ENCODE data around the gene DCAKD. TPM values are rescaled to one million over a fixed set of nuclear protein-coding genes. Genes with fewer than 3 reads are reported as not detected.

The DCAKD gene, protein sequence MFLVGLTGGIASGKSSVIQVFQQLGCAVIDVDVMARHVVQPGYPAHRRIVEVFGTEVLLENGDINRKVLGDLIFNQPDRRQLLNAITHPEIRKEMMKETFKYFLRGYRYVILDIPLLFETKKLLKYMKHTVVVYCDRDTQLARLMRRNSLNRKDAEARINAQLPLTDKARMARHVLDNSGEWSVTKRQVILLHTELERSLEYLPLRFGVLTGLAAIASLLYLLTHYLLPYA
- polyA plus RNA-seq: 26.3 TPM
- long read RNA-seq, donor 1, partial matches to known transcripts: 0 of 4 reads
- long read RNA-seq, donor 1, other reads (novel, unspliced or antisense): 0 of 4 reads
- long read RNA-seq, donor 2, partial matches to known transcripts: 0 of 3 reads
- long read RNA-seq, donor 2, other reads (novel, unspliced or antisense): 0 of 3 reads
- long read RNA-seq, donor 3: 0 reads
- long read RNA-seq, donor 4, partial matches to known transcripts: 0 of 3 reads
- long read RNA-seq, donor 4, other reads (novel, unspliced or antisense): 0 of 3 reads
- long read RNA-seq, donor 5, partial matches to known transcripts: 0 of 6 reads
- long read RNA-seq, donor 5, other reads (novel, unspliced or antisense): 0 of 6 reads
- long read RNA-seq, donor 6, partial matches to known transcripts: 0 of 8 reads
- long read RNA-seq, donor 6, other reads (novel, unspliced or antisense): 0 of 8 reads
- long read RNA-seq, donor 7, transcript DCAKD-208 (5 exons, 2,054 nt): major isoform, 5 of 10 reads
- long read RNA-seq, donor 7, partial matches to known transcripts: 0 of 10 reads
- long read RNA-seq, donor 7, other reads (novel, unspliced or antisense): 0 of 10 reads
- long read RNA-seq, donor 8, transcript DCAKD-205 (5 exons, 990 nt): minor isoform, 5 of 13 reads
- long read RNA-seq, donor 8, transcript DCAKD-202 (5 exons, 2,030 nt): major isoform, 7 of 13 reads
- long read RNA-seq, donor 8, partial matches to known transcripts: 0 of 13 reads
- long read RNA-seq, donor 8, other reads (novel, unspliced or antisense): 0 of 13 reads
- long read RNA-seq, donor 9, transcript DCAKD-202 (5 exons, 2,030 nt): major isoform, 5 of 9 reads
- long read RNA-seq, donor 9, partial matches to known transcripts: 0 of 9 reads
- long read RNA-seq, donor 9, other reads (novel, unspliced or antisense): 0 of 9 reads
- long read RNA-seq, donor 10, partial matches to known transcripts: 0 of 2 reads
- long read RNA-seq, donor 10, other reads (novel, unspliced or antisense): 0 of 2 reads
- long read RNA-seq, donor 11, partial matches to known transcripts: 0 of 6 reads
- long read RNA-seq, donor 11, other reads (novel, unspliced or antisense): 0 of 6 reads

DNA sequence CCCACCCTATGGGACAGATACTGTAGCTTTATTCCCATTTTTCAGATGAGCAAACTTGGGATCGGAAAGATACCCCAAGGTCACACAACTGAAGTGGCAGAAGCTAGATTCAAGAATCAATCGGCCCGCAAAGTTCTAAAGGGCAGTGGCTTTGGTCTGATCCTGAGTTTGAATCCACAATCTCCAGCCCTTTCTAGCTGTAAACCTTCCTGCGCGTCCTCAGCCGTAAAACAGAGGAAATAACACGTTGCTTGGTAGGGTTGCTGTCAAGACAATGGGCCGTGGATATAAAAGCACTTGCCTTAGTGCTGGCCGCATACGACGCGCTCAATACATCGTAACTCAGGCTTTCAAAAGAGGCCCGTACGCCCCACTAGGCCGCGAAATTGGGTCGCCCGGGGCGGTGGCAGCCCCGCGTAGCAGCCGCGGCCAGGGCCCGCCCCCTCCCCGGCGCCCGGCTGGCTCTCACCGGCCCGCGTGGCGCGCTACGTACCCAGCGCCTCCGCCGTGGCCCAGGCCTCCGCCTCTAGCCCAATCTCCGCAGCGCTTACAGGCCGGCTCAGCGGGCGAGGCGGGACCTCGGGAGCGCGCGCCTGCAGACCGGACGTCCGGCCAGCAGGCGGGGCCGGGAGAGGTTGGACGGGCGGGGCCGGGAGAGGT, at the start of gene DCAKD:
Gene DCAKD (minus strand): TSS at position 573 of the 660 bp plus-strand sequence. CDS start 16,747 bp downstream, outside the sequence.
- no CpG with 5 or more reads among the region's 56 CpGs for WGBS (ENCODE audit: insufficient coverage, low lambda C conversion rate)
- peak within 1 kb of the TSS; percentile 96 for H3K27ac ChIP-seq (ENCODE audit: low read length)

DNA sequence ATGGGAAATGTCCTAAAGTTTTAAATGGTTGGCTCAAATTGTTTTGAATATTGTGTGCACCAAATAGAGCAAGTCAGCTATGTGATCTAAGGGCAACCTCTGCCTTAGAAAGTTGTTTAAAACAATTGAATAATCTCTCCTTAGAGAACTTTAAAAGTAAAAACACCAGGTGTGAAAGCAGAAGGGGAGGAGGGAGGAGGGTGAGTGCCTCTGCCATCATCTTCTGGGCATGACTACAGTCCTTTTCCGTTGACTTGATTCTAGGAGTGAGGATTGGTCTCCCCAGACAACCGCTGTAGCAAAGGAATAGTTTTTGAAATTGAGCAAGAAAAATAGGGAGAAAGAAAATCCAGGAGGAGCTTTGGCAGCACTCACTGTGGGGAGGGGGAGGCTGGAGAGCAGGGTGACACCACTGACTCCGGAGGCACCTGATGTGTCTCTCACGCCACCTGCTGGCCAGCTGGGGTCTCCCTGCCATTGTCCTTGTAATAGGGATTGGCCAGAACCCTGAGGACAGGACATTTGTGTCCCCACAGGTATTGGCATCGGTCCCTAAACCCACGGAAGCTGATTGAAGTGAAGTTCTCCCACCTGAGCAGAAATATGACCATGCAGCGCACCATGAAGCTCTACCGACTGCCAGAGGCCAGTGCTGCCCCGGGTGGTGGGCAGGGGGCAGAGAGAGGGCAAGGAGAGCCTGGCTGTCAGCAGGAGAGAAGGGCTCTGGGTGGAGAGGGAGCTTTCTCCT, 47.6 kb upstream of the DCAKD start:
- H3K9me3 ChIP-seq (ENCODE audit: control insufficient read depth, low read depth, low read length): no peaks in the 10 kb centered on the region
- no peak overlapping the region for H3K4me3 ChIP-seq (ENCODE audit: low read length)
- H3K27ac ChIP-seq (ENCODE audit: low read length): no peak overlapping the region
- 29% methylated on average over 1 of the region's 9 CpGs for WGBS (ENCODE audit: insufficient coverage, low lambda C conversion rate)
- peaks cover 85% of the 10 kb centered on the region for H3K36me3 ChIP-seq (ENCODE audit: control insufficient read depth, insufficient read depth, low read length)
- no peaks in the 10 kb centered on the region for H3K27me3 ChIP-seq (ENCODE audit: control insufficient read depth, insufficient read depth, low read length)
- DNase-seq: peak; percentile 67 to 68
- no peaks in the 10 kb centered on the region for H3K4me1 ChIP-seq (ENCODE audit: control insufficient read depth, insufficient read depth, low read length)

More for the DNA sequence above, at the start of gene DCAKD:
- H3K9me3 ChIP-seq (ENCODE audit: control insufficient read depth, low read depth, low read length): no peaks in the 10 kb centered on the region
- H3K36me3 ChIP-seq (ENCODE audit: control insufficient read depth, insufficient read depth, low read length): no peaks in the 10 kb centered on the region
- peak within 1 kb of the TSS; percentile 74 for H3K4me3 ChIP-seq (ENCODE audit: low read length)
- peak; percentile 96 to 97 for DNase-seq
- no peaks in the 10 kb centered on the region for H3K27me3 ChIP-seq (ENCODE audit: control insufficient read depth, insufficient read depth, low read length)
- H3K4me1 ChIP-seq (ENCODE audit: control insufficient read depth, insufficient read depth, low read length): peaks cover 3% of the 10 kb centered on the region

DNA sequence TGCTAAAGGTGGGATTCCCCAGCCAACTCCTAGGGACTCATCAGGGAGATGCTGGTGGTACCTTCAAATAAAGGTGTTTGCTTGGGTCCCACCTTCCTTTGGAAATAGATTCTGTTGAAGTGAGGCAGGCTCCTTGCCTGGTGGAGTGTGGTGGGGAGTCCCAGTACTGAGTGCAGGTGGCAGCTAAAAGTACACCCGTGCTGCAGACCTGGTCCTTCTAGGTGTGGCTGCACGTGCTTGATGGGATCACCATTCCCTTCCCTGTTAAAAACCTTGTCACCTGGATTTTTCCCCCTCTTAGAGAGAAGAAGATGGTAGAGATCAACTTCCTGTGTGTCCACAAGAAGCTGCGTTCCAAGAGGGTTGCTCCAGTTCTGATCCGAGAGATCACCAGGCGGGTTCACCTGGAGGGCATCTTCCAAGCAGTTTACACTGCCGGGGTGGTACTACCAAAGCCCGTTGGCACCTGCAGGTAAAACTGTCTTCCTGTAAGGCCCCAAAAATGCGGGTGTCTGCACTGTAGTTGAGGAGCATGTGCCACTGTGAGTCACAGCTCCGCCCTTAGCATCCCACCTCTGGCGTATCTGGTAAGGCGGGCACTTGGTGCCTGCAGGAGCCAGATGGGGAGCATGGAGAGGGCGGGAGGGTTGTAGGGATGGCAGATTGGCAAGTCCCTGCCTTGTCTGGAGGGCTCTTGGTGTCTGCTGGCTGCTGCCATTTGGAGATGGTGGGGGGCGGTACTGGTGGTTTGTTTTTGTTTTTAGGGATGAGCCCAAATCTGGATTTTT, 46.8 kb upstream of the DCAKD start:
- H3K9me3 ChIP-seq (ENCODE audit: control insufficient read depth, low read depth, low read length): no peaks in the 10 kb centered on the region
- H3K27ac ChIP-seq (ENCODE audit: low read length): no peak overlapping the region
- WGBS (ENCODE audit: insufficient coverage, low lambda C conversion rate): no CpG with 5 or more reads among the region's 13 CpGs
- no peak for DNase-seq
- H3K36me3 ChIP-seq (ENCODE audit: control insufficient read depth, insufficient read depth, low read length): peaks cover 85% of the 10 kb centered on the region
- no peak overlapping the region for H3K4me3 ChIP-seq (ENCODE audit: low read length)
- no peaks in the 10 kb centered on the region for H3K4me1 ChIP-seq (ENCODE audit: control insufficient read depth, insufficient read depth, low read length)
- no peaks in the 10 kb centered on the region for H3K27me3 ChIP-seq (ENCODE audit: control insufficient read depth, insufficient read depth, low read length)

DNA sequence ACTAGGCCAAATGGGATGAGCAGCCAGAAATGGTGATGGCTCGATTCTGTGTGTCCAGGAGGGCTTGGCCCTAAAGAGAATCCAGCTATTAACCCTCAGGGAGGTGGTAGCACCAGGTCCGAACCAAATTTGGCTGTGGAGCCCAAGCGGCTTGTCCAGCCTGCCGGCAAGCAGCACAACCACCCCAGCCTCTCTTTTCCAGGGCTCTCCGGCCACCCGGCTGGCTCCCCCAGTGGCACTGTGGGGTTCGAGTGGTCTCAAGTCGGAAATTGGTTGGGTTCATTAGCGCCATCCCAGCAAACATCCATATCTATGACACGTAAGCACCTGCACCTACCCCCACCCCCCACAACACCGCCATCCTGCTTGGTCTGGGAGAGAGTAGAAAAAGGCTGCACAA, 45.5 kb upstream of the DCAKD start:
- H3K36me3 ChIP-seq (ENCODE audit: control insufficient read depth, insufficient read depth, low read length): peaks cover 85% of the 10 kb centered on the region
- no peaks in the 10 kb centered on the region for H3K4me1 ChIP-seq (ENCODE audit: control insufficient read depth, insufficient read depth, low read length)
- no peaks in the 10 kb centered on the region for H3K9me3 ChIP-seq (ENCODE audit: control insufficient read depth, low read depth, low read length)
- no peaks in the 10 kb centered on the region for H3K27me3 ChIP-seq (ENCODE audit: control insufficient read depth, insufficient read depth, low read length)
- no CpG with 5 or more reads among the region's 11 CpGs for WGBS (ENCODE audit: insufficient coverage, low lambda C conversion rate)
- no peak overlapping the region for H3K4me3 ChIP-seq (ENCODE audit: low read length)
- H3K27ac ChIP-seq (ENCODE audit: low read length): no peak overlapping the region
- DNase-seq: no peak

DNA sequence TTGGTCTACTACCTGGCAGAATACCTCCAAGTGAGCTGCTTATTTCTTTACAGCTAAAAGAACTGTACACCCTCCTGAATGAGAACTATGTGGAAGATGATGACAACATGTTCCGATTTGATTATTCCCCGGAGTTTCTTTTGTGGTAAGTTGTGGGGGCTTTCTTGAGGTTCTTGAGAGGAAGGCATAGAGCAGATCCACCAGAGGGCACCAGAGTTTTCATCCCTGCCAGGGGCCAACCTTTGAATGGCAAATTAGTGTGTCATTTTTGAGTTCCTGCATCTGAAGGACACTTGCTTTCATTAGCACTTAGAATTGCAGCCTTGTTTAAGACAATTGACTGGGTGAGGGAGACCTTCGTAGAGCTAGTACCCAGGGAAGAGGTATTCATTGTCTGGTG, 44.7 kb upstream of the DCAKD start:
- Histone ChIP-seq H3K4me3 (ENCODE audit: low read length) (no peak overlapping the region), H3K27me3 (ENCODE audit: control insufficient read depth, insufficient read depth, low read length) (no peaks in the 10 kb centered on the region), H3K36me3 (ENCODE audit: control insufficient read depth, insufficient read depth, low read length) (peaks cover 86% of the 10 kb centered on the region), H3K9me3 (ENCODE audit: control insufficient read depth, low read depth, low read length) (no peaks in the 10 kb centered on the region), H3K27ac (ENCODE audit: low read length) (no peak overlapping the region), H3K4me1 (ENCODE audit: control insufficient read depth, insufficient read depth, low read length) (no peaks in the 10 kb centered on the region)
- no peak for DNase-seq
- WGBS (ENCODE audit: insufficient coverage, low lambda C conversion rate): no CpG with 5 or more reads among the region's 3 CpGs

DNA sequence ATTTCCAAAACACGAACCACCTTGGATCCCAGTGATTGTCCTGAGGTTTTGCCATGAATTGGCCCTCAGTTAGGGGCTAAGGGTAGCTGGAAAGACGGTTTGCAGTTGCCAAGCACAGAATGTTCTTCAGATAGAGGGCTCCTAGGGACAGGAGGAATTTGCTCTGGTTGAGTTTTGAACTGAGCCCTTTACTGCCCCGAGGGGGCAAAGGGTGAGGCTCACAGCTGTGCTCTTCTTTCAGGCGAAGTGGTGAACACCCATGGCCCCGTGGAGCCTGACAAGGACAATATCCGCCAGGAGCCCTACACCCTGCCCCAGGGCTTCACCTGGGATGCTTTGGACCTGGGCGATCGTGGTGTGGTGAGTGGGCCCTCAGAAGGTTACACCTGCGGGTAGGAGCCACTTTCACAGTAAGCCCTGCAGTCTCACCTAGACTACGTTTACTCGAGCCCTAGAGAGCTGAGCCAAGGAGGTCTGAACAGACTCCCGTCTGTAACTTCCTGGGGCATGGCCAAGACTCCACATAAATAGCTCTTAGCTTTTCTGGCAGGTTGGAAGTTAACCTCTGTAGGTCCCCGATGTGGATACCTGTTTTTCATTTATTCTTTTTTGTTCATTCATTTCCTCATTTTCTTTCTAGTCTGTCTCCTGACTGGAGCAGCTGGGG, 42.1 kb upstream of the DCAKD start:
- Histone ChIP-seq H3K27ac (ENCODE audit: low read length) (peak overlapping the region; percentile 49), H3K4me3 (ENCODE audit: low read length) (no peak overlapping the region), H3K27me3 (ENCODE audit: control insufficient read depth, insufficient read depth, low read length) (no peaks in the 10 kb centered on the region), H3K9me3 (ENCODE audit: control insufficient read depth, low read depth, low read length) (no peaks in the 10 kb centered on the region), H3K4me1 (ENCODE audit: control insufficient read depth, insufficient read depth, low read length) (no peaks in the 10 kb centered on the region), H3K36me3 (ENCODE audit: control insufficient read depth, insufficient read depth, low read length) (peaks cover 92% of the 10 kb centered on the region)
- DNase-seq: no peak
- WGBS (ENCODE audit: insufficient coverage, low lambda C conversion rate): 80% methylated on average over 1 of the region's 13 CpGs

DNA sequence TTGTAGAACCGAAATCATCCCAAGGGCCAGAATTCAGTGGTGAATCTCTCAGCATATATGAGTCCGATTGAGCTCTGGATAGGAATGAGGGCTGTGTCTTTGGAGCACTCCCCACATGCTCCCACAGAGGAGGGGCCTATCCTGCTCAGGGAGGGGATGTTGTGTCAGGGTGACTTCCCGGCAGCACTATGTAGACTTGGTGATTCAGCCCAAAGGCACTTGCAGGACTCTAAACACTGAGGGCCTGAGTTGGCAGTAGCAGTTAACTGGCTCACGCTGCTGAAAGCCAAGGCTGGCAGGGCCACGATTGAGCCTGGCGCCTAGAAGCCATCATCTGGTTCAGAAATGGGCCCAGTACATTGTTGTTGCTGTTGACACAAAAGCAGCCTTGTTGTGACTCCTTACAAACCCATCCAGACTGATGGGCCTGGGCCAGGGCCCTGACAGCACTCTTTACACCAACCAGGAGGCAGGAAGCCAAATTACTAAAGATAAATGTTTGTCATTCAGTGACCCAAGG, 41.5 kb upstream of the DCAKD start:
- no peak overlapping the region for H3K4me3 ChIP-seq (ENCODE audit: low read length)
- no peaks in the 10 kb centered on the region for H3K27me3 ChIP-seq (ENCODE audit: control insufficient read depth, insufficient read depth, low read length)
- no CpG with 5 or more reads among the region's 6 CpGs for WGBS (ENCODE audit: insufficient coverage, low lambda C conversion rate)
- H3K36me3 ChIP-seq (ENCODE audit: control insufficient read depth, insufficient read depth, low read length): peaks cover 92% of the 10 kb centered on the region
- no peaks in the 10 kb centered on the region for H3K4me1 ChIP-seq (ENCODE audit: control insufficient read depth, insufficient read depth, low read length)
- DNase-seq: peak; percentile 36
- no peaks in the 10 kb centered on the region for H3K9me3 ChIP-seq (ENCODE audit: control insufficient read depth, low read depth, low read length)
- peak overlapping the region; percentile 49 for H3K27ac ChIP-seq (ENCODE audit: low read length)

DNA sequence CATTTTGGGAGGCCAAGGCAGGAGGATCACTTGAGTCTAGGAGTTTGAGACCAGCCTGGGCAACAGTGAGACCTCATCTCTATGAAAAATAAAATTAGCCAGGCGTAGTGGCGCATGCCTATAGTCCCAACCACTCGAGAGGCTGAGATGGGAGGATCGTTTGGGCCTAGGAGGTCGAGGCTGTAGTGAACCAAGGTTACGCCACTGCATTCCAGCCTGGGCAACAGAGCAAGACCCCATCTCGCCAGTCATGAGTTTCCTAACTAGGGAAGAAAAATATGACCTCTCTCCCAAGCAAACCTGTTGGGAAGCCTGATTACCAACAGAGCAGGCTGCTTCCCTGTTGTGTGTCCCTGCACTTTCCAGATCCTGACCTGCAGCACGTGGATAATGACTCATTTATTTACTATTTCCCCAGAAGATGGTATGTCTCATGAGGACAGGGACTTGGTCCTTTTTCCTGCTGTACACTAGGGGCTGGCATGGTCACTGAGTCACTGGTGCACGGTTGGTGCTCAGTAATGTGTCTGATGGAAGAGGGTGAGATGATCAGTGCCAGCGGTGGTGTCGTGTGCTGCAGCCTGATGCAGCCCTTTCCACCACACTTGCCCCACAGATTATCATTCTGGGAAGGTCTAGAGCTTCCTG, 40.5 kb upstream of the DCAKD start:
- Histone ChIP-seq H3K9me3 (ENCODE audit: control insufficient read depth, low read depth, low read length) (no peaks in the 10 kb centered on the region), H3K4me3 (ENCODE audit: low read length) (no peak overlapping the region), H3K4me1 (ENCODE audit: control insufficient read depth, insufficient read depth, low read length) (peaks cover 2% of the 10 kb centered on the region), H3K27ac (ENCODE audit: low read length) (no peak overlapping the region), H3K36me3 (ENCODE audit: control insufficient read depth, insufficient read depth, low read length) (peaks cover 92% of the 10 kb centered on the region), H3K27me3 (ENCODE audit: control insufficient read depth, insufficient read depth, low read length) (no peaks in the 10 kb centered on the region)
- DNase-seq: no peak
- 90% methylated on average over 2 of the region's 11 CpGs for WGBS (ENCODE audit: insufficient coverage, low lambda C conversion rate)
